Epidermal melanocyte (primary cell): ENCODE measurements around the gene FARP1.
"Not testable (repeated sequence)": the region's sequence is repeated elsewhere in the genome, so short reads cannot be mapped to it uniquely, and the experiment has no call there.

Experiments
- DNase-seq: peaks from one replicate; pipeline ENCODE4 v3.0.0; 2011; ENCODE audit warnings: low spot score; ENCODE audit not compliant: insufficient read length

FARP1 gene

DNA sequence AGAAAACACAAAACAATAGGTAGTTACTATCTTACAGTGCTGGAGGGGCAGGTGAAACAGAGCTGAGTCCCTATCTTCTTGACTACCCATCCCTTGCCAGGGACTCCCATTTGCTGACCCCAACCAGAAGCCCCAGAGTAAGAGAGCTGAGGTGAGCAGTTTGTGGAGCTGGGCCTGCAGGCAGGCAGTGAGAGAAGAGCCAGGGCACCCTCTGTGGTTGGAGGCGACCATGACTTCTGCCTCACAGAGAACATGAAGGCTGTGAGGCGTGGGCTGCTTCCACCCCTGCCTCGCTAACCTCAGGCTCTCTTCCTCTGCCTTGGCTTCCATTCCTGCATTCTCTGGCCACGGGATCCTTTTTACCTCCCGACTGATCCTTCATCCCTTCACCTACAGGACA lies 81.7 kb downstream of the FARP1 start:
- DNase-seq = no peak

- DNase-seq = no peak
Measured at GRCh38 chr13:98225036-98225940, 82.4 kb downstream of the FARP1 start.

DNA sequence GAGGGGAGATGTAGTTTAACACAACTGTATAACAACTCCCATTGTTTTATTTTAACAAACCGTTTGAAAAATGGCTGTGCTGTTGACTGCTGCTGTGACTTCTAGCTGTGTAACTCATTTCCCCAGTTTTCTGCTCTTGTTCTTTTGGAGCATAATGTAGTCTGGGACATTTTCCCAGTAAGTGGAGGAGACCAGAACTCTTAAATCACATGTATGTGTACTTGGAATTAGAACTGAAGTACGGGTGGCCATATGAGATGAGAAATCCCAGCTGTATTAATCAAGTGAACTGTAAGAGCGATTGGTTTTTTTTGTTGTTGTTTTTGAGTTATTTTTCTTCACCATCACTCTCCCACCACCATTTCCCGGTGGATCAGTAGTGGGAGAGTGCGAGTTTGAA lies 83.6 kb downstream of the FARP1 start:
- no peak for DNase-seq

DNA sequence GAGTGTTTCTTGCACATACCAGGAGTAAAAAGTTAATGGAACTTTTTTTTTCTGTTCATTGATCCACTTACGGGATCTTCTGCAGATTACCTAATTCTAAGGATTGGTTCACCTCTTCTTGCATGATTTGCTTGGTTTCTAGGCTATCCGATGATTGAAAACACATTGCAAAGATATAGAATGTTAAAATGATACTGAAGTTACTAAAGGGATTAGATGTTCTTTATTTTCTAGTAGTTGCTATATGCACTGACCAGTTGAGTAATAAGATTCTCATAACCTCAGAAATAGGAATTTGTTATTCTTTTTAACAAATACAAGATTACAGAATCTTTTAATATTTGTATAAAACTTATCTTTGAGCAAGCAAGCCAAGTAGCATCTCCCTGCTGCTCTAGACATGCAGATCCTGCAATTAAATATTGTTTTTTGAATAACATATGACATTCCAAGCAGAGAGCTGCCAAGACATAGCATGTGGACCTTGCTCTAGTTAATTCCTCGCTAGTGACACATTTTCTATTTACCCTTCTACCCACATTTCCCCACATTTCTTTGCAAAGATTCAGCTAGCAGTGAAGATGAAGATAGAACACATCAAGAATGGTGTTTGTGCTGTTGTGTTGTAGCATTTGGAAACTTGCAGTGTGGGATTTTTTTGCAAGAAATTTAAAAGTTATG lies 85.9 kb downstream of the FARP1 start:
- no peak for DNase-seq

DNA sequence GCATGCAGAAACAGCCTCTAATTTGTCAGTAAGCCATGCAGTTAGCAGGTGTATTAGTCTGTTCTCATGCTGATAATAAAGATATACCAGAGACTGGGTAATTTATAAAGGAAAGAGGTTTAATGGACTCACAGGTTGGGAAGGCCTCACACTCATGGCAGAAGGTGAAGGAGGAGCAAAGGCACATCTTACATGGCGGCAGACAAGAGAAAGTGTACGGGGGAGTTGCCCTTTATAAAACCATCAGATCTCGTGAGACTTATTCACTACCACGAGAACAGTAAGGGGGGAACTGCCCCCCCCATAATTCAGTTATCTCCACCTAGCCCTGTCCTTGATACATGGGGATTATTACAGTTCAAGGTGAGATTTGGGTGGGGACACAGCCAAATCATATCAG lies 87.9 kb downstream of the FARP1 start:
- DNase-seq = not testable (repeated sequence)

GRCh38 chr13:98232456-98232855 lies 89.6 kb downstream of the FARP1 start:
- no peak for DNase-seq

GRCh38 chr13:98233127-98233526 lies 90.2 kb downstream of the FARP1 start:
- no peak for DNase-seq

DNA sequence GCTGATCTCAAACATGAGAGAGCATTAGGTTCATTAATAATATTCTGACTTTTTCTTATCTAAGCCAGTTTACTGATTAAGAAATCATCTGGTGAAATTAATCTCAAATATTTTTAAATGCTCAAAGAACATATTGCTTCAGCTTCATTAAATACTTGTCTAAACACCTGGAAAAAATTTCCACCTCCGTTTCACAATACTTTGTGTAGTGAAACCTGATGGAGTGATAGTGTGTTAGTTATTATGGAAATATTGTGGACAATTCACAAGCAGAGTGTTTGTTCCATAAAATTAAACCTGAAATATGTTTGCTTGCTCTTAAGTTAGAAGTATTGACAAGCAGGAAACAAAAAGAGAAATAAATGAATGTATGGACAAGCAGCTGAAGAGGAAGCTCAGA lies 91.5 kb downstream of the FARP1 start:
- DNase-seq = no peak

- DNase-seq = no peak
Measured at GRCh38 chr13:98236197-98236596, 93.3 kb downstream of the FARP1 start.

- DNase-seq = no peak
Measured at GRCh38 chr13:98237331-98237730, 94.4 kb downstream of the FARP1 start.

GRCh38 chr13:98239162-98240076 lies 96.5 kb downstream of the FARP1 start:
- no peak for DNase-seq

DNA sequence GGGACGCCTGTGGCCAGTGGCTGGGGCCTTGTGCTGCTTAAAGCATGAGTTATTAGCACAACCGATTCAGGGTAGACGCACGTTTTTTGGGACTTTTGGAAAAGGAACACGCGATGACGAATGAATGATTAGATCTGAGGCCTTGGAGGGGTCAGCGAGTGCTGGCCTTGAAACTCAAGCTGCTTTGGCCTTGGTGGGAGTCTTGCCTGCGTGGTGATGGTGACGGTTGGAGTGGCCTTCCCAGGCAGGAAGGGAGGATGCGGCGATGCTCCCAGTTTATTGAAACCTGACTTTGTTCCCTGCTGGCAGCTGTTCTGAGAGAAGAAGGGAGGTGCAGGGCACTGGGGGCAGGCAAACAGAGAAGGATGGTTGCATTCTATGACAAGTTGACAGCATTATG lies 97.2 kb downstream of the FARP1 start:
- DNase-seq = no peak

DNA sequence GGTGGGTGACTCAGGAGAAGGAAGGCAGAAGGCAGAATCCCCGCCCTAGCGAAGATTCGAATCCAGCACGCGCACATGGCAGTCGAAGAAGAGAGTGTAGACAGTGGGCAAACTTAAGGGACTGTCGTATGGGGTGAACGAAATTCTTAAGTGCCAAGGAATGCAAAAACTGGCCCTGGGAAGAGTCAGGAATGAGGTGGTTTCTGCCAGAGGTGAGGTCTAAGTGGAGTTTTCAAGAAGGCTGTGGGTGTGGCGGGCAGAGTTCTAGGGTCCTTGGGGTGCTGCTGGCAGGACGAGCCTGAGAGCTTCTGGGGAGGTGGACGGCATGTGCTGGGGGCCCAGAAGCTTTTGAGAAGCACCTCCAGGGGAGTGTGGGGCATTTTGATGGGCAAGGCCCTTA lies 98.1 kb downstream of the FARP1 start:
- no peak for DNase-seq

- no peak for DNase-seq
Measured at GRCh38 chr13:98241976-98242375, 99.1 kb downstream of the FARP1 start.

DNA sequence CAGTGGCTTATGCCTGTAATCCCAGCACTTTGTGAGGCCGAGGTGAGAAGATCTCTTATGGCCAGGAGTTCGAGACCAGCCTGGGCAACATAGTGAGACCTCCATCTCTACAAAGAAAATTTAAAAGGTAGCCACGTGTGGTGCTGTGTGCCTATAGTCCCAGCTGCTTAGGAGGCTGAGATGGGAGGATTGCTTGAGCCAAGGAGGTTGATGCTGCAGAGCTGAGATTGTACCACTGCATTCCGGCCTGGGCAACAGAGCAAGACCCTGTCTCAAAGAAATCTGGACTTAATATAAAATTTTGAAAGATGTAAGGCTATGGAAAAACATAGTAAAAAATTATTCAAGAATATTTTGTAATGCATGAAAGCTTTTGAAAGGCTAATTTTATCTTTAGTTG lies 99.5 kb downstream of the FARP1 start:
- no peak for DNase-seq

- DNase-seq = no peak
Measured at GRCh38 chr13:98243929-98244272, 101.0 kb downstream of the FARP1 start.

DNA sequence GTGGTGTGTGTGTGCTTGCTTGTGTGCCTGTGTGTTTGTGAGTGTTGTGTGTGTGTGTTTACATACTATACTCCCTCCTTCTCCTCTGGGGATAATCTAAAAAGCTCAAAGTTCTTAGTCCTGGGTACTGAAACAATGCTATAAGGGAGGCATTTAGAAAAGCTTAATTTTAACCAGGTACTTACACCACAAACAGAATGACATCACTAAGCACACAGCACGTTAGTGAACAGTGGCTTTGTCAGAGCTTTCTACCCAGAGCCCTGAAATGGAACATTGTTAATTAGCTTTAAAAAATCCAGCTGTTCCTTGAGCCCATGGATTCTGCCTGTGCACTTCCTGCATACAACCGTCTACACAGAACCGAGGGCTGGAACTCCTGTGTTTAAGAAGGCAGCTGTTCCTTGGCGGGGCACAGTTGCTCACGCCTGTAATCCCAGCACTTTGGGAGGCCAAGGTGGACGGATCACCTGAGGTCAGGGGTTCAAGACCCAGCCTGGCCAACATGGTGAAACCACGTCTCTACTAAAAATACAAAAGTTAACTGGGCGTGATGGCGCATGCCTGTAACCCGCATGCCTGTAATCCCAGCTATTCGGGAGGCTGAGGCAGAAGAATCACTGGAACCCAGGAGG lies 103.8 kb downstream of the FARP1 start:
- no peak for DNase-seq

DNA sequence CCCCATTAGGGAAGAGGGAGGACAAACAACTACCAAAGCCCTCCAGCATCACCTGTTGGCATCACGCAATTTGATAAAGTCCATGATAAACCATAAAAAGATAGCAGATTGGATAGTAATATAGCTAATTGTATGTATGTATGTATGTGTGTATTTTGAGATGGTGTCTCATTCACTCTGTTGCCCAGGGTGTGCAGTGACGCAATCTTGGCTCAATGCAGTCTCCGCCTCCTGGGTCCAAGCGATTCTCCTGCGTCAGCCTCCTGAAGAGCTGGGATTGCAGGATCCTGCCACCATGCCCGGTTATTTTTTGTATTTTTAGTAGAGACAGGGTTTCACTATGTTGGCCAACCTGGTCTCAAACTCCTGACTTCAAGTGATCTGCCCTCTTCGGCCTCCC lies 108.8 kb downstream of the FARP1 start:
- no peak for DNase-seq

DNA sequence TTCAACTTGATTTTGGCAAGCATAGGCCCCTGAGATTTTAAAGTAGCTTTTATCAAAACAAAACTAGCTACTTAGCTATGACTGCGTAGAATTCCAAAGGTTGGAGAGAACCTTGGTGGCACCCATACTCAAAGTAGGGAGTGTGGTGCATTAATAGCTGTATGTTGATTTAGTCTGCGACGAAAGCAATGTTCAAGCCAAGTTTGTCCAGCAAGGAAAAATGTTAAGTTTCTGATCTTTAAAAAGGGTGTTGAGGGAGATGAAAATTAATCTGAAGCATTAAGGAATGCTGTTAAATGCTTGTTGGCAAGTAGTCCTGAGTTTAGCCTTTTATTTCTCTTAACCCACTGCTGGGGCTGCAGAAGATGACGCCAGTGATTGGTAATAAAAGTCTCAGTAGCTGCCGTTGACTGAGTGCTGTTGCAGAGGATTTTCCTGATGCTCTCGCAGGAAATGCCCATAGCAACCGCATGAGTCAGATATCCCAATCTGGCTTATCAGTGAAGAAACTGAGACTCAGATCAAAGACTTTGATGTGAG lies 110.1 kb downstream of the FARP1 start:
- DNase-seq = no peak

- no peak for DNase-seq
Measured at GRCh38 chr13:98253526-98253925, 110.6 kb downstream of the FARP1 start.

GRCh38 chr13:98254513-98254912 lies 111.6 kb downstream of the FARP1 start:
- DNase-seq = no peak
